IgD-negative memory B cell (primary cell): ENCODE data around the gene HPF1. TPM values are rescaled to one million over a fixed set of nuclear protein-coding genes. Genes with fewer than 3 reads are reported as not detected.
"Not testable (repeated sequence)": the region's sequence is repeated elsewhere in the genome, so short reads cannot be mapped to it uniquely, and the experiment has no call there.

ENCODE experiments used
- H3K27ac Mint-ChIP-seq, 3 donors: one replicate each; pipeline ENCODE4 v1.8.0; 2020 to 2022; ENCODE audit warnings: mild to moderate bottlenecking in 3 of 3, mixed read lengths in 3 of 3, moderate library complexity in 1 of 3
- H3K27me3 Mint-ChIP-seq: one replicate; pipeline ENCODE4 v1.8.0; 2021; ENCODE audit warnings: mixed read lengths
- H3K36me3 Mint-ChIP-seq: one replicate; pipeline ENCODE4 v1.8.0; 2020; ENCODE audit warnings: mild to moderate bottlenecking, mixed read lengths
- H3K4me1 Mint-ChIP-seq, 3 donors: one replicate each; pipeline ENCODE4 v1.8.0; 2020 to 2022; ENCODE audit warnings: mixed read lengths in 3 of 3, mild to moderate bottlenecking in 1 of 3
- H3K4me3 Mint-ChIP-seq, 4 donors: one replicate each; pipeline ENCODE4 v1.8.0; 2020 to 2022; ENCODE audit warnings: mild to moderate bottlenecking in 4 of 4, mixed read lengths in 4 of 4, moderate library complexity in 3 of 4
- H3K9me3 Mint-ChIP-seq, 3 donors: one replicate each; pipeline ENCODE4 v1.8.0; 2020 to 2021; ENCODE audit warnings: mixed read lengths in 3 of 3, mild to moderate bottlenecking in 1 of 3
- polyA plus RNA-seq: library from polyadenylated mRNA; unstranded; fragments of 300-500 nt; fragmentation: Illumina TruSeq; gene quantifications from one replicate; pipeline ENCODE4 v1.2.3, GENCODE V29; 2021

HPF1 gene
- polyA plus RNA-seq = 28.3 TPM

DNA sequence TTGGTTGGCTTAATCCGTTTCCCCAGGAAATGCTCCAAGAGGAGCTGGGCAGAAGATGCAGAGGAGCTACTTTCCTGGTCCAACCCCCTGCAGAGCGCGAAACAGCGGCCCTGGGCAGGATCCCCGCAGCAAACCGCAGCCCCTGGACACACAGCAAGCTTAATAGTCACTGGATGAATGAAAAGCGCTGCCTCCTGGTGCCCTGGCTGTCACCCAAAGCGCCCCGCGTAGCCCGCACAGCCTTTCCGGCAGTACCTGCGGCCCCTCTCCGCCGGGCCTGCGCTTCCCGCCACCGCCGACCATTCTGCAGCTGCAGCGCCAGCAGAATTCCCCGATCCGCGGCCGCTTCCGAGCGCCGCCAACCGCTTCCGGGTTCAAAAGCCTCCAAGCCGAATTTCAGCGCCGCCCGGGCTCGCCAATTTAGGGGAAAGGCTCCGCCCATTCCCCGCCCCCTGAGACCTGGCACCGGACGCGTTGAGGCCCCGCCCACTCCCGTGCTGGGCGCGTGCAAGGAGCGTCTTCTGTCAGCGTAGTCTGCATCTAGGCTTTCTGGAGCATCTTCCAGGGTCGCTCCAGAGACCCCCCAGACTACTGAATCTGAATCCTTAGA, at the start of gene HPF1:
TSS of gene HPF1 (minus strand) at position 370 of the 610 bp plus-strand sequence. CDS start at position 303, 67 bp downstream.
- Mint-ChIP-seq H3K27me3 (no peaks in the 10 kb centered on the region), H3K4me3 (peak within 1 kb of the TSS; percentile 83 to 93 (median 90)), H3K4me1 (peaks cover 18 to 23% (median 21%) of the 10 kb centered on the region in 3 donors), H3K36me3 (no peaks in the 10 kb centered on the region), H3K27ac (peak within 1 kb of the TSS in 2 of 3 donors; percentile 80 to 81), H3K9me3 (no peaks in the 10 kb centered on the region)

DNA sequence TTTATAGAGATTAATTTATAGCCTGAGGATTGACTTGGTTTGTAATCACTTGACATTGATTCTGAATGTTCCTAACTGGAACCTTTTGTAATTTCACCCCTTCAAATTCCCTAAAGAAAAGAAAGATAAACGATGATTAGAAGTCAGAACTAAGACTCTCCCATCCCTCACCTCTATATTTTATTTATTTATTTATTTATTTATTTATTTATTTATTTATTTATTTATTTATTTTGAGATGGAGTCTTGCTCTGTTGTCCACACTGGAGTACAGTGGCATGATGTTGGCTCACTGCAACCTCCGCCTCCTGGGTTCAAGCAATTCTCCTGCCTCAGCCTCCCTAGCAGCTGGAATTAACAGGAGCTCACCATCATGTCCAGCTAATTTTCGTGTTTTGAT, 49.0 kb upstream of the HPF1 start:
- not testable (repeated sequence) for H3K4me1 Mint-ChIP-seq, H3K27me3 Mint-ChIP-seq, H3K27ac Mint-ChIP-seq, H3K36me3 Mint-ChIP-seq, H3K4me3 Mint-ChIP-seq, H3K9me3 Mint-ChIP-seq

DNA sequence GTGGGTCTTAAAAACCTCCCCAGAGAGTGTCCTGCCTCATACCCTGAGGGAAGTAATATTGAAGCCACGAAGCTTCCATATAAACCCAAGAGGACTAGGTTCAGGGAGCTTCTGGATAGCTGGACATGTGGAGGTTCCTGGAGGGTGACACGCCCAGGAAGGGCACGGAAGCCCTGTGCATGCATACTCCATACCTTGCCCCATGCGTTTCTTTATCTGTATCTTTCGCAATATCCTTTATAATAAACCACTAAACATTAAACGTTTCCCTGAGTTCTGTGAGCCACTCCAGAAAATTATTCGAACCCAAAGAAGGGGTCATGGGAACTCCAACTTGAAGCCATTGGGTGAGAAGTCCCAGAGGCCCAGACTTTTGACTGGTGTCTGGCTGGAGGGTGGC, 45.7 kb upstream of the HPF1 start:
- Mint-ChIP-seq H3K36me3 (no peaks in the 10 kb centered on the region), H3K4me1 (no peaks in the 10 kb centered on the region), H3K9me3 (peaks cover 0 to 2% (median 0%) of the 10 kb centered on the region in 3 donors), H3K4me3 (no peak overlapping the region), H3K27me3 (no peaks in the 10 kb centered on the region), H3K27ac (no peak overlapping the region)

DNA sequence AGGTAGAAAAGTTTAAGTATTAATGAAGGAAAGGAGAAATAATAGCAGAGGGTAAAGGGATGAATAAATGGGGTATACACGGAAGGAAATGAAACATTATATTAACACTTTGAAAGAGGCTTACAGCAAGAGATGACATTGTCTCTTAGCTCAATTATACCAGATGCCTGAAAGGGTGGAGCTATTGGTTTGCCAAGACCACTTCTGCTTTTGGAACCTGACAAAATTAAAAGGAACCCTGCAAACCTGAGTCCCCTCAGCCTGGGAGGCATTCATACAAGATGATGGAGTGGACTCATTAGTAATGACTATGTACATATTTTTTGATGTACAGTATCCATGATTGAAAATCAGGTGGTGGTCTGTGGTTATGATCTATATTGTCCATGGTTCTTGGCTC, 45.1 kb upstream of the HPF1 start:
- H3K36me3 Mint-ChIP-seq = no peaks in the 10 kb centered on the region
- H3K27me3 Mint-ChIP-seq = peaks cover under 1% of the 10 kb centered on the region
- H3K4me3 Mint-ChIP-seq = no peak overlapping the region
- H3K4me1 Mint-ChIP-seq = no peaks in the 10 kb centered on the region
- H3K9me3 Mint-ChIP-seq = peaks cover 0 to 2% (median 0%) of the 10 kb centered on the region in 3 donors
- H3K27ac Mint-ChIP-seq = no peak overlapping the region

DNA sequence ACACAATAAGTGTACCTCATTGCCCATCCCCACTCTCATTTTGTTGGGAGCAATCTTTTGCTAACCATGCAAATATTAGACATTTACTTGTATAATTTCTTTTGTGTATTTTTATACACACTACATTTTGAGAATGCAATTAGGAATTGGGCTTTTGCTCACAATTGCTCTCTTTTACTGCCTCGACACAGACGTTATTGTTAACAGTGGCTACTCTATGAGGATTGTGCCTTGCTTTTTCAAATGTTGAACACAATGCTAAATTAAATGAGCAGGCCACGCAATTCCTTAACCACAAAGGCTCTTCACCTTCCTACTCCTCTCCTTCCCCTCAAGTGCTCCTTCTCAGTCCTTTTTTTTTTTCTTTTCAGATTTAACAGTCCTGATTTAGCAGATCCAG, 42.8 kb upstream of the HPF1 start:
- Mint-ChIP-seq H3K27me3 (peaks cover 5% of the 10 kb centered on the region), H3K27ac (no peak overlapping the region), H3K9me3 (peaks cover 0 to 2% (median 0%) of the 10 kb centered on the region in 3 donors), H3K36me3 (no peaks in the 10 kb centered on the region), H3K4me3 (no peak overlapping the region), H3K4me1 (no peaks in the 10 kb centered on the region)

DNA sequence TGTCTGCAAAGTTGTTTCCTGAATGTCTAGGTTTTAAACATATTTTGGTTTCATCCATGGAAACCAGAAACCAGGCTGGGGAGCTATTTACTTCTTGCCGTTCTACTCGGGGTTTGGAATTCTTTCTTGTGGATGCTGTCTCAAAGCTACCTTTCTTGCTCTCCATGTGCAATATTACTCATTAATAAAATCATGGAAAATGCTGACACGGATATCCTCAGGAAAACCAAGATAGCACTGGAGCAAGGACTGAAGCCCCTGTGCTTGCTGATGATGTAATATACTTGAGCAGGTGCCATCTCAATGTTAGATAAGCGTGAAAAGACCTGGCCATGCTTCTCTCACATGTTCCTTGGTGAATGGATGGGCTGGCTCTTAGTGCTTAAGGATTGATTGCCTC, 41.5 kb upstream of the HPF1 start:
- H3K9me3 Mint-ChIP-seq = no peaks in the 10 kb centered on the region
- no peaks in the 10 kb centered on the region for H3K4me1 Mint-ChIP-seq
- no peaks in the 10 kb centered on the region for H3K36me3 Mint-ChIP-seq
- no peak overlapping the region for H3K27ac Mint-ChIP-seq
- H3K4me3 Mint-ChIP-seq = no peak overlapping the region
- H3K27me3 Mint-ChIP-seq = peaks cover 7% of the 10 kb centered on the region

DNA sequence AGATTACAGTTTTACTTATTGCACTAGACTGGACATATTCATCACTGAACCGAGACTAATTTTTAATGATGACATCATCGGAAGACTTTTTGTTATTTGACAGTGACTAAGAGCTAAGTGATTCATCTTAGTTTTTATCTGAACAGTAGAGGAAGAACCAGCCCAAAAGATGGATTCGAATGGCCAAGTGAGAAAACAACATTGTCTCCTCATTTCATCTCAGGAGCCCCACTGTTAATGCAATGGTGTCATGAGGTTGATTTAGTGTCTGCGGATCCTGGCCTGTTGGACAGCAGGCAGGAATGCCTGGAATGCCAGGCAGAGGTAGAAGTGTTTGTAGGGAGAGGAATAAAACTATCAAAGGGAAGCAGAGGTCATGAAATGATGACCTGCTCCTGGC, 37.8 kb upstream of the HPF1 start:
- peaks cover 18% of the 10 kb centered on the region for H3K27me3 Mint-ChIP-seq
- H3K4me1 Mint-ChIP-seq = peaks cover 0 to 2% (median 0%) of the 10 kb centered on the region in 3 donors
- no peak overlapping the region for H3K4me3 Mint-ChIP-seq
- H3K36me3 Mint-ChIP-seq = no peaks in the 10 kb centered on the region
- no peaks in the 10 kb centered on the region for H3K9me3 Mint-ChIP-seq
- H3K27ac Mint-ChIP-seq = no peak overlapping the region

DNA sequence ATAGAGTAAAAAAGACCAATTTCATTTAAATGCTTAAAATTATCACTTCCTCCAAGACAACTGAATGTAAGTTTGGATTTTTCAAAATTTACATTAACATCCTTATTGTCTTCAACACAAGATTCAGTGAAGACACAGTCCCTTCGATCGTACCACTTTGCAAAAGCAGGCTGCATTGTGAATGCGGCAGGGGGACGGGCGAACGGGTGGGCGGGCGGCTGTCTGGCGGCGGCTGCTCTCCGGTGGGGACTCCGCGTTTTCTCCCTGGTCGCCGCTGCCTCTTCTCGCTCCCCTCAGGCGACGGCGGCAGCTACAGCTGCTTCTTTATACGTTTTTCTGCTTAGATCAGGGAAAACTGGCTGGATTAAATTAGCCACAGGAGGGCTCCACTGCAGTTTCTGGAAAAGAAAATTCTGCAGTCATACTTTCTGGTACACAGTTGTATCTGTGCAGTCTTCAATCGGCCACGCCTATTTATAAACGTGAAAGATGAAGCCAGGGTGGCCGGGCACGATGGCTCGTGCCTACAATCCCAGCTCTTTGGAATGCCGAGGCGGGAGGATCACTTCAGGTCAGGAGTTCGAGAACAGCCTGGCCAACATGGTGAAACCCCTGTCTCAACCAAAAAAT, 33.9 kb upstream of the HPF1 start:
- H3K27ac Mint-ChIP-seq = no peak overlapping the region
- H3K36me3 Mint-ChIP-seq = no peaks in the 10 kb centered on the region
- peaks cover 0 to 2% (median 0%) of the 10 kb centered on the region in 3 donors for H3K9me3 Mint-ChIP-seq
- peaks cover 37% of the 10 kb centered on the region for H3K27me3 Mint-ChIP-seq
- H3K4me1 Mint-ChIP-seq = peaks cover 0 to 2% (median 0%) of the 10 kb centered on the region in 3 donors
- H3K4me3 Mint-ChIP-seq = no peak overlapping the region

DNA sequence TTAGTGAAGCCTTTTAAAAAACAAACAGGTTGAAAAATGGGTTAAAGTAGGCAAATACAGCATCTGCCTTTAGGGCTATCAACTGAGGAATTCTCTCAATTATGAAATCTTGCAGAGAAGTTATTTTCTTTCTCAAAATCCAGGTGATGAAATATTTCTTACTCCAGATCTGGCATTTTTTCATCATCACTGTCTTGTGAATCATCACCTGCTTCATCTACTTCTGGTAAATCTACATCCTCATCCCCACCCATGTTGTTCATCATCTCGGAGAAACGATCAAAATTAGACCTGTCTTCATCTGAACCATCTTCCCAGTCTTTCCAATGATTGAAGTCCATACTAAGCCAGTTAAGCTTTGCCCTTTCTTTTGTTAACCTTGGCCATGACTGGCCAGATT, 33.3 kb upstream of the HPF1 start:
- H3K36me3 Mint-ChIP-seq = no peaks in the 10 kb centered on the region
- H3K27me3 Mint-ChIP-seq = peaks cover 34% of the 10 kb centered on the region
- H3K4me3 Mint-ChIP-seq = peak overlapping the region in 1 of 4 donors; percentile 57
- H3K9me3 Mint-ChIP-seq = peaks cover 0 to 2% (median 0%) of the 10 kb centered on the region in 3 donors
- peaks cover 0 to 2% (median 0%) of the 10 kb centered on the region in 3 donors for H3K4me1 Mint-ChIP-seq
- H3K27ac Mint-ChIP-seq = no peak overlapping the region

DNA sequence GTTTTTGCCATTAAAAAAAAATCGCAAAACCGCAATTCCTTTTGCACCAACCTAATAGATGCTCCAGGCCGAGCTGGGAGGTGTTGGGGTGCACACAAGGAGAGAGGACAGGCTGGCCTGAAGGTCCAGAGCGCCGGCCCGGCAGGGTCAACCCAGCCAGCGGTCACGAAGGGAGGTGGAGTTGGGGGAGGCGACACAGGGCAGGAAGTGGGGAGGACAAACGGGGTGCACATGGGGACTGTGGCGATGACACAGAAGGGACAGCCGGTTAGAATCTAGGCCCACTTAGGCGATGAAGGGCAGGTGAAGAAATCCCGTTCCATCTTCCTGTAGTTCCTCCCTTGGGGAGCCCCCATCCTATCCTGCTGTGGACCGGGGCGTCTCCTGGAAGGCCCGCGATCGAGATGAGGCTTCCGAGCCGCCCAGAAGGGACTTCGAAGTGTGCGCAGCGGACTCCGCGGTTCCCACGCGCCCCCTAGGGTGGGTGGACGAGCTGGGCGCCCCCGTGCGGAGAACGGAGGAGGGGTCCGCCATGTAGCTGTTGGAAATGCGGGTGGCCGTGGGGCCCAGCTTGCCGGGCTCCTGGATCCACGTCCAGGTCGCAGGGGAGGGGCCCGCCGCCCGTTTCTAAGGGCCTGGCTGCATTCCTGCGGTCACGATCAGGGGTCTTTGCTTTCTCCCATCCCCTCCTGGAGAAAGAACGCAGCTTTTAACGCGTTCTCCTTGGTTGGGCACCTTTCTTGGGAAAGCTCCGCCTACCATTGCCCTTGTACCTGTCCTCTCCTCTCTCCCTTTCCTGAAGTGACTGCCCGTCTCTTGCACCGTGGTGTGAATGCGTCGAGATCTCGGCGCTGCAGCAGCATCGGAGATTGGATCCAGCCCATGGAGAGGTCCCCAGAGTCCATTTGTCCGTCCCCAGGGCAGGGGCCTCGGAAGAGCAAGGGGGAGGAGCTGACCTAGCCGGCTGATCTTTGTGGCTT, 17.0 kb upstream of the HPF1 start:
- Mint-ChIP-seq H3K4me3 (peak overlapping the region in 2 of 4 donors; percentile 41 to 82), H3K4me1 (peaks cover 0 to 2% (median 0%) of the 10 kb centered on the region in 3 donors), H3K27ac (no peak overlapping the region), H3K36me3 (no peaks in the 10 kb centered on the region), H3K9me3 (peaks cover 0 to 5% (median 1%) of the 10 kb centered on the region in 3 donors), H3K27me3 (peaks cover 21% of the 10 kb centered on the region)

DNA sequence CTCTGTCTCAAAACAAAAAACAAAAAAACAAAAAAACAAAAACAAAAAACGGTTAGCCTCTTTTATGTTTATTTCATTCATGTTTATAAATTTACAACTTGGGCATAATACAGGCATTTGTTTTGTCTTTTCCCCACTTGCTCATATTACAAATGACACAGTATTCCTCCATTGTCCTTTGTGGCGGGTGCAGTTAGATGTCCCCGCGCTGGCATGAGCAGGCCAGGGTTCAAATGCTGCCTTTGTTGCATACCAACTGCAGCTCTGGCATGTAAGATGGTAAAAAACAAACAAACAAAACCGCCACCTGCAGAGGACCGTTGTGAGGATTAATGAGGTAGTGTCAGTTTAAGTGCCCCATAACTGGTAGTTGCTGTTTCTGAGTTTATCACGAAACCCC, 16.1 kb upstream of the HPF1 start:
- Mint-ChIP-seq H3K9me3 (peaks cover 0 to 5% (median 1%) of the 10 kb centered on the region in 3 donors), H3K4me1 (peaks cover 0 to 2% (median 0%) of the 10 kb centered on the region in 3 donors), H3K27me3 (peaks cover 21% of the 10 kb centered on the region), H3K4me3 (no peak overlapping the region), H3K36me3 (no peaks in the 10 kb centered on the region), H3K27ac (no peak overlapping the region)

DNA sequence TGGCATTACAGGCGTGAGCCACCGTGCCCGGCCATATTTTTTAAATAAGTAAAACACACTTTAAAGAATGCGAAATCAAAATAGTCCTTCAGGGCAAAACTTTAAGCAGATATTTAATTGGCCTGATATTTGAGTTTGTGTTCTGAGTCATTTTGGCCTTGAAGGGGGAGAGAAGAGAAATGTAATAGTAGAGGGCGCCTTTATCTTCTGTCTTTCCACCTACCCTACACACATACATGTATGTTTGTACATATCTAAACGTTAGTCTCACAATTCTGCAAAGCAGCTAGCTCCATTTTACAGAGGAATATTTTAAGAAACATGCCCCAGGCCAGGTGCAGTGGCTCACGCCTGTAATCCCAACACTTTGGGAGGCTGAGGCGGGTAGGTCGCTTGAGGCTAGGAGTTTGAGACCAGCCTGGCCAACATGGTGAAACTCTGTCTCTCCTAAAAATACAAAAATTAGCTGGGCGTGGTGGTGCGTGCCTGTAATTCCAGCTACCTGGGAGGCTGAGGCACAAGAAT, 13.9 kb upstream of the HPF1 start:
- H3K4me1 Mint-ChIP-seq, H3K9me3 Mint-ChIP-seq, H3K27ac Mint-ChIP-seq, H3K4me3 Mint-ChIP-seq, H3K36me3 Mint-ChIP-seq: not testable (repeated sequence)
- peaks cover 20% of the 10 kb centered on the region for H3K27me3 Mint-ChIP-seq

DNA sequence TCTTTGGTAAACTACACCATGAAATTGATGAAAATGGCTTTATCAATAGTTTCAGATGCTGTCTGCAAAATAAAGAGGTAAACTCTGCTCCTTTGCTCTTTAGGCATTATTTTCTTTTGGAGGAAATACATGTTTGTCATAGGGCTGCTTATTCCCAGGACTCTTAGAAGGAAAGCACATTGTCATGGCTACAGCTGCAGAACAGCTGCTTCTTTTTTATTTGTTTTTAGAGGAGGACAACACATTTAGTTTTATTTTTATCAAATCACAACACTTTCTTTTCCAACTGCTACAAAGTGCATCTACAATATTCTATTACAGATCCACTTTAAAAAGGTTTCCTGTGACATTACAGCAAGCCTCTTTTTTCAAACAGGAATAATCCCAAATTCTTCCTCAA, 12.7 kb upstream of the HPF1 start:
- no peak overlapping the region for H3K4me3 Mint-ChIP-seq
- peaks cover 0 to 2% (median 0%) of the 10 kb centered on the region in 3 donors for H3K4me1 Mint-ChIP-seq
- H3K9me3 Mint-ChIP-seq = peaks cover 0 to under 1% (median 0%) of the 10 kb centered on the region in 3 donors
- H3K27me3 Mint-ChIP-seq = peaks cover 13% of the 10 kb centered on the region
- no peak overlapping the region for H3K27ac Mint-ChIP-seq
- H3K36me3 Mint-ChIP-seq = no peaks in the 10 kb centered on the region

DNA sequence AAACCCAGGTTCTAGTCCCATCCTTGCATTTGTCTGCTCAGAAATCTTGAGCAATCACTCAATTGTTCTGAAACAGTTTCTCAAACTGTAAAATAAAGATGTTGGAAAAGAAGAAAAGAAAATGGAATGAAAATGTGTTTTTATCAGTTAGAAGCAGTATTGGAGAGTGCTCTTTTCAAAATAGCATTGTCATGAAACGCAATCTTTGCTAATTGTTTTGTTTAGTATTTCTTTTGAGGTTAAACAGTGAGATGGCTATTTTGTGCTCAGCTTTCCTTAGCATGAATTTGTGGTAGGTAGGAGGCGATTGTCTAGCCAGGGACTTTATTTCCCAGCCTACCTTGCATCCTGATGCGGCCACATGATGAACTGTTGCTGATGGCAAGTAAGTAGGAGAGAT, 10.6 kb upstream of the HPF1 start:
- no peak overlapping the region for H3K27ac Mint-ChIP-seq
- H3K4me1 Mint-ChIP-seq = no peaks in the 10 kb centered on the region
- no peaks in the 10 kb centered on the region for H3K9me3 Mint-ChIP-seq
- peaks cover 1% of the 10 kb centered on the region for H3K27me3 Mint-ChIP-seq
- no peak overlapping the region for H3K4me3 Mint-ChIP-seq
- H3K36me3 Mint-ChIP-seq = no peaks in the 10 kb centered on the region

DNA sequence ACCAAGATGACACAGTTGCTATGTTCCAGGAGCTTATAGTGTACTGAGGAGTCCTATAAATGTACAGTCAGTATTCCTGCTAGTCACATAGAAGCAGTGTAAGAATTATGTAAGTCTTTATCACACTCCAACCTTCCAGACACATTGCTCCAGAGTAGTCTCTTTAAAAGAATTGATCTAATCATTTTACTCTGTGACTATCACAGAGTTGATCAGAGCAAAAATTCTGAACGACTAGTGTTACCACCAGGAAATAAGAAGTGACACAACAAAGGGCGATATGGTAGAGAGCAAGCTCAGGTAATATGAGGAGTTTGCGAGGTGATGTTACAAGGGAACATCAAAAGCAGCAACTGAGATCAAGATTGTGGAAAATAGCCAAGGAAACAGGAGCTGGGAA, 9.0 kb upstream of the HPF1 start:
- Mint-ChIP-seq H3K4me3 (no peak overlapping the region), H3K27ac (no peak overlapping the region), H3K27me3 (peaks cover 1% of the 10 kb centered on the region), H3K4me1 (no peaks in the 10 kb centered on the region), H3K9me3 (no peaks in the 10 kb centered on the region), H3K36me3 (no peaks in the 10 kb centered on the region)
